Thyroid gland (tissue), 4 donors: Measurements from ENCODE around the gene ABCA4. TPM values are rescaled to one million over a fixed set of nuclear protein-coding genes. Genes with fewer than 3 reads are reported as not detected.

ENCODE experiments used
- DNase-seq, 2 donors: peaks; one replicate each; pipeline ENCODE4 v3.0.0-alpha.2; 2019
- H3K27ac ChIP-seq, 3 donors: fragments of 200-600 bp; sonication (generic); 1 replicate in 2 of 3; 2 replicates in 1 of 3; pipeline ENCODE4 v1.5.1; 2016 to 2019; ENCODE audit warnings: mild to moderate bottlenecking in 1 of 3, moderate library complexity in 1 of 3
- H3K27me3 ChIP-seq: fragments of 200-600 bp; sonication (generic); one replicate; pipeline ENCODE4 v1.5.1; 2019
- H3K36me3 ChIP-seq, 2 donors: fragments of 200-600 bp; sonication (generic); one replicate each; pipeline ENCODE4 v1.5.1; 2016 to 2019
- H3K4me1 ChIP-seq, 2 donors: fragments of 200-600 bp; sonication (generic); one replicate each; pipeline ENCODE4 v1.5.1; 2017 to 2019
- H3K4me3 ChIP-seq, 3 donors: fragments of 200-600 bp; sonication (generic); replicated peaks in 1 of 3; 1 replicate in 2 of 3; 2 replicates in 1 of 3; pipeline ENCODE4 v1.5.1; 2016; ENCODE audit warnings: mild to moderate bottlenecking in 1 of 3
- H3K9me3 ChIP-seq: fragments of 200-600 bp; sonication (generic); one replicate; pipeline ENCODE4 v1.5.1; 2017
- CTCF ChIP-seq, 6 experiments: fragments of 200-600 bp in 3 of 6; fragments of 450-650 bp in 3 of 6; sonication (generic) in 3 of 6; IDR thresholded peaks; one replicate each; pipeline ENCODE4 v1.5.1; 2016 to 2019; ENCODE audit warnings: antibody characterized with exemption in 6 of 6, mild to moderate bottlenecking in 2 of 6, inconsistent platforms in 1 of 6, moderate library complexity in 1 of 6
- POLR2A ChIP-seq, 2 donors: fragments of 450-650 bp; IDR thresholded peaks; one replicate each; pipeline ENCODE4 v1.6.1; 2017; ENCODE audit warnings: antibody characterized with exemption in 2 of 2, mild to moderate bottlenecking in 2 of 2, moderate library complexity in 1 of 2
- WGBS, 2 donors: methylation state at CpG; one replicate each; pipeline ENCODE4 v1.1.5; 2017; 5-methylcytosine and 5-hydroxymethylcytosine counted together
- intact Hi-C: fragments of 100-400 bp; cut with DNase I; formaldehyde crosslinking; loops from one replicate; pipeline ENCODE4 v1.15.1; 2023
- total RNA-seq, 4 donors: library from RNA; depleted of rRNA; stranded (reverse); fragments of >200 nt; gene quantifications; one replicate each; pipeline ENCODE4 v1.2.3, GENCODE V29; 2016

ABCA4 gene
- total RNA-seq, 4 donors from 2014 or later, result 0.44 to 1.0 (median 0.82) TPM

- H3K4me1 ChIP-seq, result peaks cover 6 to 8% of the 10 kb centered on the region in 2 donors
- no peaks in the 10 kb centered on the region for H3K27me3 ChIP-seq
- TF ChIP-seq POLR2A (IDR thresholded peaks at IDR 0.05) (no peak), CTCF (IDR thresholded peaks at IDR 0.05) (no peak)
- no peak overlapping the region for H3K27ac ChIP-seq
- H3K9me3 ChIP-seq, result peaks cover 3% of the 10 kb centered on the region
- 80 to 85% methylated on average over 7 of the region's 7 CpGs for WGBS, 2 donors
- H3K4me3 ChIP-seq, result no peak overlapping the region
- intact Hi-C loops, result no loop called here
- no peaks in the 10 kb centered on the region for H3K36me3 ChIP-seq
- DNase-seq, result no peak
Measured at GRCh38 chr1:93979040-93979717, 141.8 kb downstream of the ABCA4 start.

- no peaks in the 10 kb centered on the region for H3K36me3 ChIP-seq
- no peak for DNase-seq
- H3K27me3 ChIP-seq, result no peaks in the 10 kb centered on the region
- intact Hi-C loops, result no loop called here
- TF ChIP-seq POLR2A (IDR thresholded peaks at IDR 0.05) (no peak), CTCF (IDR thresholded peaks at IDR 0.05) (no peak)
- WGBS, 2 donors, result 83 to 87% methylated on average over 1 of the region's 1 CpG
- no peaks in the 10 kb centered on the region for H3K9me3 ChIP-seq
- H3K4me3 ChIP-seq, result no peak overlapping the region
- H3K27ac ChIP-seq, result no peak overlapping the region
- peaks cover 6 to 8% of the 10 kb centered on the region in 2 donors for H3K4me1 ChIP-seq
Measured at GRCh38 chr1:93977598-93977945, 143.4 kb downstream of the ABCA4 start.

- no peak for DNase-seq
- Histone ChIP-seq H3K27me3 (no peaks in the 10 kb centered on the region), H3K9me3 (no peaks in the 10 kb centered on the region), H3K27ac (no peak overlapping the region), H3K36me3 (no peaks in the 10 kb centered on the region), H3K4me3 (no peak overlapping the region), H3K4me1 (peaks cover 6 to 8% of the 10 kb centered on the region in 2 donors)
- TF ChIP-seq POLR2A (IDR thresholded peaks at IDR 0.05) (no peak), CTCF (IDR thresholded peaks at IDR 0.05) (no peak)
- intact Hi-C loops, result no loop called here
Measured at GRCh38 chr1:93976711-93977597, 144.0 kb downstream of the ABCA4 start.

- Histone ChIP-seq H3K9me3 (no peaks in the 10 kb centered on the region), H3K4me3 (no peak overlapping the region), H3K27ac (no peak overlapping the region), H3K27me3 (no peaks in the 10 kb centered on the region), H3K4me1 (peaks cover 6 to 8% of the 10 kb centered on the region in 2 donors), H3K36me3 (no peaks in the 10 kb centered on the region)
- DNase-seq, result no peak
- TF ChIP-seq CTCF (IDR thresholded peaks at IDR 0.05) (no peak), POLR2A (IDR thresholded peaks at IDR 0.05) (no peak)
- 84 to 97% methylated on average over 2 of the region's 2 CpGs for WGBS, 2 donors
- intact Hi-C loops, result no loop called here
Measured at GRCh38 chr1:93976291-93976690, 144.7 kb downstream of the ABCA4 start.

- no peak for TF ChIP-seq POLR2A (IDR thresholded peaks at IDR 0.05)
- TF ChIP-seq CTCF (IDR thresholded peaks at IDR 0.05), result no peak
- Histone ChIP-seq H3K27ac (no peak overlapping the region), H3K4me3 (no peak overlapping the region), H3K36me3 (no peaks in the 10 kb centered on the region), H3K9me3 (no peaks in the 10 kb centered on the region), H3K27me3 (no peaks in the 10 kb centered on the region), H3K4me1 (no peaks in the 10 kb centered on the region)
- intact Hi-C loops, result no loop called here
- DNase-seq, result no peak
- 63 to 94% methylated on average over 2 of the region's 2 CpGs for WGBS, 2 donors
Measured at GRCh38 chr1:93972341-93972740, 148.6 kb downstream of the ABCA4 start.
